Bronchial epithelial cell (primary cell): ENCODE data around the gene UPF1. TPM values are rescaled to one million over a fixed set of nuclear protein-coding genes. Genes with fewer than 3 reads are reported as not detected.

Experiments
- DNase-seq: peaks from one replicate; pipeline ENCODE4 v3.0.0-alpha.2; 2010; ENCODE audit warnings: low read depth
- FAIRE-seq: peaks from 2 replicates; lab custom pipeline; 2011; peaks lifted over from hg19 to GRCh38; lab: Jason Lieb, UNC
- H3K27me3 ChIP-seq: 2 replicates; pipeline ENCODE4 v1.5.1; 2011; ENCODE audit warnings: low read length; ENCODE audit not compliant: control insufficient read depth, insufficient read depth
- H3K36me3 ChIP-seq: 2 replicates; pipeline ENCODE4 v1.5.1; 2011; ENCODE audit warnings: low read length; ENCODE audit not compliant: control insufficient read depth, insufficient read depth
- H3K4me3 ChIP-seq: 2 replicates; pipeline ENCODE4 v1.5.1; 2011; ENCODE audit warnings: mild to moderate bottlenecking, low read depth, low read length, control low read depth
- CTCF ChIP-seq: IDR thresholded peaks from 2 replicates; pipeline ENCODE4 v1.5.1; 2011; ENCODE audit warnings: mild to moderate bottlenecking, moderate library complexity, low read length, control low read depth, inconsistent platforms; ENCODE audit not compliant: insufficient read depth, severe bottlenecking
- total RNA-seq: library from RNA; depleted of rRNA; stranded (reverse); fragments of >200 nt; gene quantifications from 2 replicates; pipeline ENCODE4 v1.2.1, GENCODE V29; 2014

Gene UPF1
- total RNA-seq, 1 donor from 2014 or later: 82.9 TPM

GRCh38 chr19:18844806-18845329, 13.1 kb downstream of the UPF1 start:
- TF ChIP-seq CTCF: no peak
- no peak overlapping the region for H3K4me3 ChIP-seq
- FAIRE-seq (no peak), DNase-seq (no peak)
- no peaks in the 10 kb centered on the region for H3K27me3 ChIP-seq
- peaks cover 20% of the 10 kb centered on the region for H3K36me3 ChIP-seq

- FAIRE-seq: no peak
- Histone ChIP-seq H3K4me3 (no peak overlapping the region), H3K36me3 (peaks cover 27% of the 10 kb centered on the region), H3K27me3 (no peaks in the 10 kb centered on the region)
- TF ChIP-seq CTCF: no peak
- DNase-seq: no peak
Measured at GRCh38 chr19:18845961-18846360, 14.2 kb downstream of the UPF1 start.

GRCh38 chr19:18846862-18847548, 15.2 kb downstream of the UPF1 start:
- Histone ChIP-seq H3K4me3 (no peak overlapping the region), H3K27me3 (no peaks in the 10 kb centered on the region), H3K36me3 (peaks cover 31% of the 10 kb centered on the region)
- FAIRE-seq (no peak), DNase-seq (peak; percentile 58)
- peak; percentile 93 for TF ChIP-seq CTCF

- Histone ChIP-seq H3K36me3 (peaks cover 34% of the 10 kb centered on the region), H3K27me3 (no peaks in the 10 kb centered on the region), H3K4me3 (no peak overlapping the region)
- no peak for TF ChIP-seq CTCF
- DNase-seq (no peak), FAIRE-seq (no peak)
Measured at GRCh38 chr19:18847549-18848463, 16.0 kb downstream of the UPF1 start.

- no peak for DNase-seq
Measured at GRCh38 chr19:18848878-18849661, 17.3 kb downstream of the UPF1 start.

More at GRCh38 chr19:18848878-18849661, 17.3 kb downstream of the UPF1 start:
- H3K4me3 ChIP-seq: no peak overlapping the region
- H3K27me3 ChIP-seq: no peaks in the 10 kb centered on the region
- no peak for TF ChIP-seq CTCF
- FAIRE-seq: no peak
- H3K36me3 ChIP-seq: peaks cover 43% of the 10 kb centered on the region
